NCI-H524 (cell line): Measurements from ENCODE around the gene PPT2.
A peak's percentile ranks its signal among the peaks of the same experiment; 100 is the strongest.

Experiments
- DNase-seq, 2 experiments: peaks; one replicate each; lab custom pipeline; 2025; lab: John Stamatoyannopoulos, UW

The PPT2 gene

GRCh38 chr6:32151863-32152768, 1.8 kb upstream of the PPT2 start, which contains the start of gene PRRT1:
Gene PRRT1 (minus strand): TSS chr6:32151939. CDS start chr6:32151827, 112 bp downstream.
- DNase-seq = peak; percentile 29 to 42

GRCh38 chr6:32152769-32153563, 975 bp upstream of the PPT2 start:
- DNase-seq = no peak

GRCh38 chr6:32154514-32155161, 697 bp downstream of the PPT2 start:
- peak; percentile 59 to 82 for DNase-seq

GRCh38 chr6:32156891-32157290, 3.0 kb downstream of the PPT2 start:
- no peak for DNase-seq

- DNase-seq = no peak
These were observed 4.1 kb downstream of the PPT2 start for GRCh38 chr6:32158052-32158451.

- DNase-seq = no peak
These were observed 9.8 kb downstream of the PPT2 start for GRCh38 chr6:32163559-32164258.

- DNase-seq = no peak
These were observed 10.4 kb downstream of the PPT2 start, which contains the start of gene EGFL8 for GRCh38 chr6:32164295-32164694. Gene EGFL8 (plus strand): TSS chr6:32164595. CDS start chr6:32166166, 1,571 bp downstream.

GRCh38 chr6:32166411-32167061, 12.6 kb downstream of the PPT2 start:
- DNase-seq = no peak

- no peak for DNase-seq
These were observed 13.3 kb downstream of the PPT2 start for GRCh38 chr6:32167154-32167760.

GRCh38 chr6:32167761-32168262, 13.9 kb downstream of the PPT2 start:
- no peak for DNase-seq

GRCh38 chr6:32168350-32168749, 14.4 kb downstream of the PPT2 start:
- DNase-seq = no peak

- DNase-seq = no peak
These were observed 15.1 kb downstream of the PPT2 start for GRCh38 chr6:32168807-32169591.

- DNase-seq = no peak
These were observed 16.4 kb downstream of the PPT2 start for GRCh38 chr6:32170294-32170693.

GRCh38 chr6:32171234-32171633, 17.3 kb downstream of the PPT2 start:
- no peak for DNase-seq

GRCh38 chr6:32173051-32173727, 19.2 kb downstream of the PPT2 start:
- no peak for DNase-seq

- no peak for DNase-seq
These were observed 20.5 kb downstream of the PPT2 start for GRCh38 chr6:32174416-32174815.

- no peak for DNase-seq
These were observed 21.4 kb downstream of the PPT2 start for GRCh38 chr6:32175322-32175710.

GRCh38 chr6:32175711-32176475, 22.0 kb downstream of the PPT2 start, which contains the start of gene AGPAT1:
Gene AGPAT1 (minus strand): TSS chr6:32176084. CDS start chr6:32171496, 4,588 bp downstream.
- peak; percentile 88 to 95 for DNase-seq
